Renal pelvis (tissue), 4 donors: ENCODE results near the gene TIGD1. TPM values are rescaled to one million over a fixed set of nuclear protein-coding genes. Genes with fewer than 3 reads are reported as not detected.

Experiments used
- DNase-seq: peaks from one replicate; pipeline ENCODE4 v3.0.0-alpha.2; 2013
- polyA plus RNA-seq, 3 donors: library from polyadenylated mRNA; unstranded; fragments of 120-200 nt; gene quantifications; one replicate each; pipeline ENCODE4 v1.2.1, GENCODE V29; 2013; ENCODE audit not compliant: insufficient read length in 3 of 3

TIGD1 gene
- polyA plus RNA-seq, 3 donors, result 11.8 to 13.7 (median 12.4) TPM

DNA sequence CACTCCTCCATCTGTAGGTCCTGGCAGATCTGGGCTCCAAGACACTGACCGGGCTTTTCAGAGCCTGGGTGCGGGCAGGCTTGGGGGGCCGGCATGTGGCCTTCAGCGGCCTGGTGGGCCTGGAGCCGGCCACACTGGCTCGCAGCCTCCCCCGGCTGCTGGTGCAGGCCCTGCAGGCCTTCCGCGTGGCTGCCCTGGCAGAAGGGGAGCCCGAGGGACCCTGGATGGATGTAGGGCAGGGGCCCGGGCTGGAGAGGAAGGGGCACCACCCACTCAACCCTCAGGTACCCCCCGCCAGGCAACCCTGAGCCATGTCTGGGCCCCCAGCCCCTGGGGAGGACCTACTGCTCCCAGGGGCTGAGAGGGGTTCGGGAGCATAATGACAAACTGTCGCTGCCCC is 25.2 kb downstream of the TIGD1 start:
- no peak for DNase-seq

DNA sequence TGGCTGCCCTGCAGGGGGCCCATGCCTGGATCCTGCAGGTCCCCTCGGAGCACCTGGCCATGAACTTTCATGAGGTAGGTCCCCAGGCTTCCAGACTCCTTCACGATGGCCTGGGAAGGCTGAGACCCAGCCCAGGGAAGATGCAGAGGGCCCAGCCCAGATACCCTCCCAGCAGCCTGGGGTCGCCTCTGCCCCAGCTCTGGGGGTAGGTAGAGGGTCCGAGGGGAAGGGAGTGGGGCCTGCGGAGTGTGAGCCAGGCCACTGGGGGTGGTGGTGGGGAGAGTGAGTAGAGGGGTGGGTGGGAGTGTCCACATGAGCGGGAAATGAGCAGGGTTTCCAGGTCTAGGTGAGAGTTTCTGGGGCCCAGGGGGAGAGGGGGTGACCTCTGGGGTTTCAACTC is 25.6 kb downstream of the TIGD1 start:
- no peak for DNase-seq

DNA sequence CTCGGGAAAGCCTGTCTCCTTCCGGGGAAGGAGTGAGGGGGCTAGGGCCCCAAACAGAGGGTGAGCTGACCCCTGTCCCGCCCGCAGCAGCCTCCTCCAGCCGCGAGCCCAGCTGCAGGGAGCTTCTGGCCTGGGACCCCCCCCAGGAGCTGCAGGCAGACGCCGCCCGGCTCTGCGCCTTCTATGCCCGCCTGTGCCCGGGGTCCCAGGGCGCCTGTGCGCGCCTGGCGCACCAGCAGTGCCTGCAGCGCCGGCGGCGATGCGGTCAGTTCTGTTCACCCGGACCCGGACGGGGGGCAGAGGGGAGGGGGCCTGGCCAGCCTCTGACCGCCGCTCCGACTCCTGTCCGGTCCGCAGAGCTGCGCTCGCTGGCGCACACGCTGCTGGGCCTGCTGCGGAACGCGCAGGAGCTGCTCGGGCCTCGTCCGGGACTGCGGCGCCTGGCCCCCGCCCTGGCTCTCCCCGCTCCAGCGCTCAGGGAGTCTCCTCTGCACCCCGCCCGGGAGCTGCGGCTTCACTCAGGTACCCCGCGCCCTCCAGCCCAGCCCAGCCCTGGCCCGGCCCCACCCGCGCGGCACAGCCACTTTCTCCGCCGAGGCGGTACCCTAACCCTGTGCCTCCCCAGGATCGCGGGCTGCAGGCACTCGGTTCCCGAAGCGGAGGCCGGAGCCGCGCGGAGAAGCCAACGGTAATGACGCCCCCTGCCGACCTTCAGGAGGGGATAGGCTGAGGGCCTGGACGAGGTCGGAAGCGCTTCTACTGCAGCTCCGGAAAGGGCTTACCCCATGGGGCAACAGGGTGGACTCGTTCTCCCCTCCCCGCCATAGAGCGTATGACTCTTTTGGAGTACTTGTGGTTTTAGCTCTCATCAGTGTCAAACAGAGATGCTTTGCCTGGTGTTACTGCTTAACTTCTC is 26.4 kb downstream of the TIGD1 start:
- DNase-seq, result no peak

DNA sequence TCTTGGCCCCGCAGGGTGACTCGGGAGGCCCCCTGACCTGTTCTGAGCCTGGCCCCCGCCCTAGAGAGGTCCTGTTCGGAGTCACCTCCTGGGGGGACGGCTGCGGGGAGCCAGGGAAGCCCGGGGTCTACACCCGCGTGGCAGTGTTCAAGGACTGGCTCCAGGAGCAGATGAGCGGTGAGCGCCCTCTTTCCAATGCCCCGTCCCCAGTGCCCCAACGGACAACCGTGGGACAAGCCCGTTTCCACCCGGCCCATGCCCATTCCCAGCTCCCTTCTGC is 27.0 kb downstream of the TIGD1 start:
- DNase-seq, result no peak

DNA sequence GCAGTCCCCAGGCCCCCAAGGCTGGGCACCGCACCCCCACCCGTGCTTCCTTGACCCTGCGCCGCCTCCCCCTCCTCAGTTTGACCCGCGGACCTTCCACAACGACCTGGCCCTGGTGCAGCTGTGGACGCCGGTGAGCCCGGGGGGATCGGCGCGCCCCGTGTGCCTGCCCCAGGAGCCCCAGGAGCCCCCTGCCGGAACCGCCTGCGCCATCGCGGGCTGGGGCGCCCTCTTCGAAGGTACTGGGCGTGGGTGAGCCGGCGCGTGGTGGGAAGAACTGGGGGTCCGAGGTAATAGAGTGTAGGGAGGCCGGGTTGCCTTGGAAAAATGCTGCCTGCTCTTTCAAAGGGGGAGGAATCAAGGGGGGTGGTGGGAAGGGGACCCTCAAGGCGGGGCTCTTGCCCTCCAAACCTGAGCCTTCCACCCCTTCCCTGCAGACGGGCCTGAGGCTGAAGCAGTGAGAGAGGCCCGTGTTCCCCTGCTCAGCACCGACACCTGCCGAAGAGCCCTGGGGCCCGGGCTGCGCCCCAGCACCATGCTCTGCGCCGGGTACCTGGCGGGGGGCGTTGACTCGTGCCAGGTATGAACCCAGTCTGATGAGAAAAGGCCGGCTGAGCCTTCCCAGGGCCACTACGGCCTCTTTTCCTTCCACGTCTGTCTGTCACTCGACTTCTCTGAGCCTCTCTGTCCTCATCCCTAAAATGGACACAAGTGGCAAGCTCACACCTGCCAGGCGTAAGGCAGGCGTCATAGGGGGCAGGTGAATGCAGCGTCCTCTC is 27.5 kb downstream of the TIGD1 start:
- DNase-seq, result no peak

DNA sequence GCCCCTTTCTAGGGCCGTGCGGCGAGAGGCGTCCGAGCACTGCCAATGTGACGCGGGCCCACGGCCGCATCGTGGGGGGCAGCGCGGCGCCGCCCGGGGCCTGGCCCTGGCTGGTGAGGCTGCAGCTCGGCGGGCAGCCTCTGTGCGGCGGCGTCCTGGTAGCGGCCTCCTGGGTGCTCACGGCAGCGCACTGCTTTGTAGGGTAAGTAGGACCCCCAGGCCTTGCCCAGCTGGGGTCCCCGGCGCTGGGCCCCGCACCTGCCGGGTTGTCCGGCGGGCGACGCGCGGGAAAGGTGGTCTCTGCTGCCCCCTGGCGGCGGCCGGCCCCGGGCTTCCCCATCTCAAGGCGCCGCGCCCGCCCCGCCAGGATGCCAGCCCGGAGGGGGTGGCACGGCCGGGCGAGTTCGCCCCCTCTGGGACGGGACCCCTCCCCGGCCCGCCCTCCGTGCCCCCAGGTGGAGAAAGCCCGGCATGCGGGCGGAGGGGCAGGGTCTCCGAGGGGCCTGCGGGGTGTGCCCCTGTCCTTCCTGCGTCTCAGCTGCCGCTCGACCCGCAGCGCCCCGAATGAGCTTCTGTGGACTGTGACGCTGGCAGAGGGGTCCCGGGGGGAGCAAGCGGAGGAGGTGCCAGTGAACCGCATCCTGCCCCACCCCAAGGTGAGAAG is 28.3 kb downstream of the TIGD1 start:
- no peak for DNase-seq

DNA sequence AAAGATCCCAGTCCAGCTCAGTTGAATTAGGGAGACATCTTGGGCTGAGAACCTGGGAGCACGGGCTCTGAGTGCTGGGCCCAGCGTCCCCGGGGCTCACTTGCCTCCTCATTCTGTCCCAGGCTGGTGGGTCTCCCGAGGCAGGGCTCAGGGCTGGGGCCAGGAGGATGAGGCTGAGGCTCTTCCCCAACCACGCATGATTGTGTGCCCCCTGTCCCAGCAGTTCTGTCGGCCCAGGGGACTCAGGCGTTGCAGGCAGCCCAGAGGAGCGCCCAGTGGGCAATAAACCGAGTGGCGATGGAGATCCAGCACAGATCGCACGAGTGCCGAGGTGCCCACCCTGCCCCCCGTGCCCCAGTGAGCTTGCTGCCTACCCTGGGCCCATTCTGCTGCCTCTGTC is 29.3 kb downstream of the TIGD1 start:
- no peak for DNase-seq

DNA sequence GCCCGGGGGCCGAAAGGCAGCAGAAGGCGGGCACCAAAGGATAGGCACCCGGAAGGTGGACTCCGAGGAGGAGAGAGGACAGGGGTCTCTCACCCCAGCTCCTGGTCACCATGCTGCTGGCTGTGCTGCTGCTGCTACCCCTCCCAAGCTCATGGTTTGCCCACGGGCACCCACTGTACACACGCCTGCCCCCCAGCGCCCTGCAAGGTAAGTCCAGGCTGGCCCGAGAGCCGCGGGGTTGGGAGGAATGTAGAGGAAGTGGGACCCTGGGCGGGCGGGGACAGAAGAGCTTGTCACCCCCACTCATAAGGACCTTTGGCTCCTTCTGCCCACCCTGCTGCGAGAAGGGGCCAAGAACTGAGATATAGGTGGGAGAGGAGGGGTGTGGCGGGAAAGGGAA is 29.9 kb downstream of the TIGD1 start:
- DNase-seq, result no peak

DNA sequence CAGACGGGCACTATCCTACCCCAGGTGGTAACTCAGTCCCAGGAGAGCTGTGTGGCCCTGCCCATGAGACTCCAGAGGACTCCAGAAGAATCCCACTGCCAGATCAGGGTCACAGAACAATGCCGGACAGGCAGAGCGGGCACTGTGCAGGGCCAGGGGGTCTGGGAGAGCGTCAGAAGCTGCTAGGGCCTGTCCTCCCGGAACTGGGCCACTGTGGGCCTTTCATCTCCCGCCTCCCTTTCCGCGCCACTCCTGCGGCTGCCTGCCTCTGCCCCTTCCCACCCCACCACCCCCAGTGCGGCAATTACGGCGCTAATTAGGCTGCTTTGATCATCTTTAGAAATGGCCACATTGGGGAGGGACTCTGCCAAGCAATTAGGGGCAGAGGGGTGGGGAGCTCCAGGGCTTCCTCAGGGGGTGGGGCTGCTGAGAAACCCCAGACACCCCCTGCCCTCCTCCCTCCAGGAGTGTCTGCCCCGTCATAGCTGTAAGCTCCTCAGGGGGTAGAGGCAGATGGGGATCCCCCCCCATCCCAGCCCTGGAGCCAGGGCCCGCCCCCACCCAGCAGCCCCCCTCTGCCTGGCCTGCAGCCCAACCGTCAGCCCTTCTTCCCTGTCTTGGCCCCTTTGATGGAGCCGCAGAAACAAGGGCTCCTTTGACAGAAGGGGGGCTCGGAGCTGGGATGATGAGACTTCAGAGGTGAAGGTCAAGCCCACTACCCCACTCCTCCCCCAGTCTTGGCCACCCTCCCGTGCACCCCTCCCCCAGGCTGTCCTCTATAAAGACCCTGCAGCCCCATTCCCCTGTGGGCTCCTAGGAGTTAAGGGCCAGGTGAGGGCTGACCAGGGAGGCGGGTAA is 30.5 kb downstream of the TIGD1 start, which contains the start of gene PRSS56:
PRSS56 (plus strand) TSS at position 808 of the 858 bp plus-strand sequence. CDS start 211 bp downstream, outside the sequence.
- no peak for DNase-seq

DNA sequence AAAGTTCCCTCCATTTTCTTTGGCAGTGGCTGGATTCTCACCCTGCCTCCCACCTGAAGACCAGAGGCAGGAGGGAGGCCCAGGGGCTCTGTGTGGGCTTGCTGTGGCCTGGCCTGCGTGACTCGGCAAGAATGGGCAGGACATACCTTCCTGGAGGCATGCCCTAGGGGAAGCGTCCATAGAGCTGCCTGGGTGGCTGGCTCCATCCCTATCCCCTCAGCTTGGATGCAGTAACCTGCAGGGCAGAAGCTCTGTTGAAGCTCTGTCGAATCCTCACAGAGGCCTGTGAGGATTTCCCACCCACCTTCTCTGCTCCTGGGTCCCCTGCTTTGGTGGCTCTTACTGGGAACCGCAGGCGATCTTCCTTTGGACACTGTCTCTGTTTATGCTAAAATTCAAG is 31.5 kb downstream of the TIGD1 start:
- no peak for DNase-seq

DNA sequence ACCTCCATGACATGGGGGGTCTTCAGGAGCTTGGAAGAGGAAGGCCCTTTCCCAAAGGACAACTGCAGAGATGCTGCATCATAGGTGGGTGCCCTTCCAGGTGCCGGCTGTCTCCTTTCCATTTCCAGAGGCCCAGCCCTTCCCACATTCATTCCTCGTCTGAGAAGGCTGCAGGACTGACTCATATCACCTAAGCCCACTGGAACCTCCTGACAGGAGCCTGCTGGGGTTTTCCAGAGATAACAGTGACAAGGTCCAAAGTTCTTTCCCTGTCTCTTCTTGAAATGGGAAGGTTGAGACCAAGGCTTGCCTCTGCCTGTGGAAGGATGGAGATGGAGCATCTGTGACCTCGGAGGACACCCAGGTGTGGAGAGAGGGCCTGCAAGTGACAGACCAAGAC is 33.8 kb downstream of the TIGD1 start:
- DNase-seq, result no peak

DNA sequence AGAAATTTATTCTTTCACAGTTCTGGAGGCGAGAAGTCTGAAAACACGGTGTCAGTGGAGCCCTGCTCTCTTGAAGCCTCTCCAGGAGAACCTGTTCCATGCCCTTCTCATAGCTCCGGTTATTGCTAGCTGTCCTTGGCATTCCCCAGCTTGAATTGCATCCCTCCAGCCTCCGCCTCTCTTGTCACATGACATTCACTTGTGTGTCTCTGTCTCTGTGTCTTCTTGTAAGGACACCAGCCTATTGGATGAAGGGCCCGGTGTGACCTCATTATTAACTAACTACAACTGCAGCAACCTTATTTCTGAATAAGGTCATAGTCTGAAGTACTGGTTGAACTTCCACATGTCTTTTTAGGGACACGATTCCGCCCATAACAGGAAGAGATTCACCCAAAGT is 34.7 kb downstream of the TIGD1 start:
- DNase-seq, result no peak

DNA sequence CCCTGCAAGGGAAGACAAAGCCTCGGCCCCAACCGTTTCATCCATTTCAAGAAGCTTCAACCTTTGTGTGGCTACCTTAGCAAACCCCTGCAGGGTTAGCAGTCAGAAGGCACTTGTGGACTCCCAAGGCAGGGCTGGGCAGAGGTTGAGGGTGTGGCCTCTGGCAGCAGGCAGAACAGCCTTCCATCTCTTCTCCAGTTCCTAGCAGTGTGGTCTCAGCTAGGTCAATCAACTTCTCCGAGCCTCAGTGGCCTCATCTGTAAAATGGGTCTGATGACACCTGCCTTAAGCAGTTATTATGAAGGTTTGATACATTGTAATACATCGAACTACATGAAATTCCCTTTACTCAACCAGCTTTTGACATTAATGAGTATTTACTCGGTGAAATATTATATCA is 37.0 kb downstream of the TIGD1 start:
- no peak for DNase-seq

DNA sequence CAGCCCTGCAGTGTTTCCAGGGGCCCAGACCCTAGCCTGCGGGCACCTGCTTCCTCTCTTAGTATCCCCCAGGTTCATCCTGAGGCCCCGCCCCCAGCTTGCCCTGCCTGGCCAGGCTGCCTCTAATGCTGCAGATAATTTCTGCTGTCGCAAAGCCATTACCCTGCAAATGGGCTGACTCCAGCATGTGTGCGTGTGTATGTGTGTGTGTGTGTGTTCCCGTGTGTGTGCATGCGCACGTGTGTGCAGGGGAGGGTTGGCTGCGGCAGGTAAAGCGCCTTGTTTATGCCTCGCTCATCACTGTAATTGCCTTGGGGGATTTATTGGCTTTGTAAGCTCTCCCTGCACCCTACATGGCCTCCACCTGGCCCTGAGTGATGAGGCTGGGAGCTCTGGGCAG is 37.8 kb downstream of the TIGD1 start:
- DNase-seq, result no peak

DNA sequence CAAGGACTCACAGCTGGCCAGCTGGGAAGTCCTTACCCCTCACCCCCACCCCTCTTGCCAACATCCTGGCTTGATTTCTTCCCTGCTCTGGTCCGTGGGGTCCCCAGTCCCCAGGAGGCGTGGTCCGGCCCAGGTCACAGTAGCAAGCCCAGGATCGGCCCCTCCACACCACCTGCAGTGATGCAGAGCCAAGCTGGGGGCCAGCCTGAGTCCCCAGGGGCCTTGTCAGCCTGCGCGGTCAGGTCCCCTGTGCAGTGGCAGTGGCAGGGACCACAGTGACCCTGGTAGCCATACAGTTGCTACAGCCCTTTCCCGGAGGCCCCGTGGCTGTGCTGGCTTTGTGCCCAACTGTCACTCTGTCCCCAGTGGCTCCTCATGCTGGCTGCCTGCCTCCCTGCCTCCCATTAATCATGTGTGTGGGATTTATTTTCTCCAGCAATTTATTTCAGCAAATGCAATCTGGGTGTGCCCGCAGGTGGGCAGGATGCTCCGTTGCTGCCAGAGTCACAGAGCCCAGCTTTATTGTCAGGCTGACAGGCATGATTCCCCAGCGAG is 38.9 kb downstream of the TIGD1 start:
- DNase-seq, result no peak

DNA sequence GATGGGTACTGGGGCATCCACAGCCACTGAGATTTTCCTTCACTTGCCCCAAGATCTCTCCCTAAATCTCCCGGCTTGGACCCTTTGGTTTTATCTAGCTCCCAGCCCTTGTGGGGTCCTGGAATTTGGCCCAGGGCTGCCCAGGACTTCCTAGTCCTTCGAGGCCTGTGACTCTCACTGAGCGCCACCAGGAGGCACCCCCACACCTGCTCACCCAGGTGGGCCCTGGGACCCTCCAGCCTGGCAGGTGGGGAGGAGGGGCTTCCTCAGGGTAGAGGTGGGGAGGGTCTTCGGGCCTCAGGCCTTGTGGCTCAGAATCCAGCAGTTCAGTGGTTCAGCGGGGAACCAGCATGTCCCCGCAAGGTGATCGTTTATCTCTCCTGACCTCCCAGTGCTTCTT is 42.1 kb downstream of the TIGD1 start:
- no peak for DNase-seq

DNA sequence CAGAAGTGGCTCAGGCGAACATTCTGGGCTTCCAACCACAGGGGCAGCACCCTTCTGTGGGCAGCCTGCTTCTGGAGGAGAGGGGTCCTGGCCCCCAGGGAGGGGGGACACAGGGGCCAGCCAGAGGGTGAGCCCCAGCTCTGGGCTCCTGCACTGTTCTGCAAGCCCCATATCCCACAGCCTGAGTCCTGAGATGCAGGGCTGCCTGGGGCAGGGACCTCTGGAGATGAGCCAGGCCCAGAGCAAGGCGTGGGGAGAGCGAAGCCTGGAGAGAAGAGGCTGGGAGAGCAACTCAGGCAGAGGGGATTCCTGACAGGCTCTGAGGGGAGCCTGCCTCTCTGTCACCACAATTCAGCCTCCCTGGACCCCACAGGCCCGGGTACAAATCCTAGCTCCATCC is 43.6 kb downstream of the TIGD1 start:
- no peak for DNase-seq

DNA sequence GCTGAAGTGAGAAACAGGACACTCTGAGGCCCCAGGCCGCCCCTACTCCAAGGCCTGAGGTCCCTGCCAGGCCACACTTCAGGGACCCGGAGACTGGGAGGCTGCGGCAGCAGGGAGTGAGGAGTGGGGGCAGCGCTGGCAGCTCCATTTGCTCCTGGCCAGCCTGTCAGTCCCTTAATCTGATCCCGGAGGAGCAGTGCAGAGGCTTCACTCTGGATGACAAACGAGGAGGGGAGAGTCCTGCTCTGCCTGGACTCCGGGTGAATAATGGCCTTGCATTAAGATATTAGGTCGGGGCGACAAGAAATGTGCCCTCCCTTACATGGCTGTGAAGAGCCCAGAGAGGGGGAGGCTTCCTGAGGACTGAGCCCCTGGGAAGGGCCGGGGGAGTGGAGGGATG is 44.5 kb downstream of the TIGD1 start:
- DNase-seq, result peak; percentile 84

DNA sequence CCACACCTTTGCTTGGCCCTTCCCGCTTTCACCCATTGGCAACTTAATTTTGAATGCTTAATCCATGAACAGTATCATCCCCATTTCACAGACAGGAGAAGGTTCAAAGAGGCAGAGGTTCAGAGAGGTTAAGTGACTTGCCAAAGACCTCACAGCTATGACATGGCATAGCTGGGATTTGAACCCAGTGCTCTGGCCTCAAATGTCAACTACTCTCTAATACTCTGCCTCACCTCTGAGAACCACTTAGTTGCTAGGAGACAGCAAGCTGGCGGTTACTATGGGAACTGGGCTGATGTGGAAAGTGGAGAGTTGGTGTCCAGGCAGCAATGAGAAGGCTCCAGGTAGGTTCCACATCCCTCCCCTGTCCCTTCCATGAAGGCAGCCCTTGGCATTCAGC is 45.9 kb downstream of the TIGD1 start:
- DNase-seq, result no peak

DNA sequence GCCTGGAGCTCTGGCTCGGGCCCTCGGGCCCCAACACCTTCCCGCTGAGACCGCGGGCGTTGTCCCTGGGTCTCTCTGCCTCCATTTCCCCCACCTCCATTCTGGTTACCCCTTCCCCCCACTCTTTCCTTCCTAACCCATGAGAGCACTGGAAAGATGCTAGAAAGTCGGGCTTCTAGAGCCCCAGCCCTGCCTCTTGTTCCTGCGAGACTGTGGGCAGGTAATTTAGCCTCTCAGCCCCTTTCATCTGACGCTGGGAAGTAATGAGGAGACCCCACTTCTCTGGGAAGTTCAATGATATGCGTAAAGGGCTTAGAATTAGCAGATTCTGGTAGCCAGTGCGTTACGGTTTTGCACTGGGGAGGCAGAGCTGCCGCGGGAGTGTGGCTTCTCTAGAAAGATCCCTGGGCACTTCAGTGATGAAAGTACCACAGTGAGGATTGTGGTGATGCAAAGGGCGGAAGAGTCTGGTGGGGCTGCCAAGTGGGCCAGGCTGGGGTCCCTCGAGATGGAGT is 46.5 kb downstream of the TIGD1 start:
- DNase-seq, result no peak
